ENCODE results near the gene RAPGEFL1.
"Not testable (repeated sequence)": the region's sequence is repeated elsewhere in the genome, so short reads cannot be mapped to it uniquely, and the experiment has no call there.

Gene RAPGEFL1

DNA sequence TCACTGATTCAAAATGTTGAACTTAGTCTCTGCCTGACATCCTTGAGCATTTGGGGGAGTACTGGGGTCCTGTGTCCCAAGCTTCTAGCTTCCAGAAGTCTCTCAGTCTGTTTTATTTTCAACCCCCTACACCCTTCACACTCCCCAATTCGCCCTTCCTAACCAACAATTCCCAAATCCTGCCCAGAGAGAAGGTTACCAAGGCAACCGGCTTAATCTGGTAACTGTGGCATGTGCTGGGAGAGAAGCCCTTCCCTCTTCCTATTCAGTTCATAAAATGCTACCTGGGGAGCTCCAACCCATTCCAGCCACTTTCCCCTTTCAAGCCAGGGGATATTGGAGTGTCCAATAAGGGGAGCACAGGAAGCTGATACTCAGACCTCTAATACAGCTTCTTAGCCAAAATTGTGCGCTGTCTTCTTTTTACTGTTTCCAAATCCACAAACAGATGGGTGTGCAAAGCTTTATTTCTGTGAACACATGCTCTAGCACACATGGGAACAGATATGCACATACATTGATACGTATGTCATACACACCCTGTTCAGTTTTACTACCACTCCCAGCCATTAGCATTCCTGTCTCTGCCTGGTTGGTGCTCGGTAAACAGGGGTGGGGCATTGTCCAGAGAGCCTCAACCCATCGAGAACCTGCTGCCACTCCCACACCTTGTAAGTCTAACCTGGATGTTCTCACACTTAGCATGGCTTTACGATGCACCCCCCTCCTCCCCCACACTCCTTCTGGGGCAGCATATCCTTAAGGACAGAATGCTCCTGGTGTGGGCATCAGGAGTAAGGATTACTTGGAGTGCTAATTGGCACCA is 1.1 kb upstream of the RAPGEFL1 start:
- DNase-seq, result no peak

DNA sequence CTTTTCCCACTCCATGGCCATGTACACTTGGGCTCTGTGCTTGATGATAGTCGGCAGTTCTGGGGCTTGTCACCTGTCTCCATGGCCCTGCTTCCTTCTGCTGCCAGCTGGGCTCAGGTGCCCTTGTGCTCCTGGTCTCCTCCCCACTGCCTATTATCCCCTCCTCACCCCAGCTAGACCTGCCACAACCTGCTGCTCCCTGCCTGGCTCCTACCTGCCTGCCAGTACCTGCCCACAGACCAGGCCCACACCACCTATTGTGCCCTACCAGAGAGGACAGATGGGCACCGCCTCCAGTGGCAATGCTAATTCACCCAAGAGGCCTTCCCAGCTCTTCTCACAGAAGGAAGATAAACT is 538 bp upstream of the RAPGEFL1 start:
- no peak for DNase-seq

DNA sequence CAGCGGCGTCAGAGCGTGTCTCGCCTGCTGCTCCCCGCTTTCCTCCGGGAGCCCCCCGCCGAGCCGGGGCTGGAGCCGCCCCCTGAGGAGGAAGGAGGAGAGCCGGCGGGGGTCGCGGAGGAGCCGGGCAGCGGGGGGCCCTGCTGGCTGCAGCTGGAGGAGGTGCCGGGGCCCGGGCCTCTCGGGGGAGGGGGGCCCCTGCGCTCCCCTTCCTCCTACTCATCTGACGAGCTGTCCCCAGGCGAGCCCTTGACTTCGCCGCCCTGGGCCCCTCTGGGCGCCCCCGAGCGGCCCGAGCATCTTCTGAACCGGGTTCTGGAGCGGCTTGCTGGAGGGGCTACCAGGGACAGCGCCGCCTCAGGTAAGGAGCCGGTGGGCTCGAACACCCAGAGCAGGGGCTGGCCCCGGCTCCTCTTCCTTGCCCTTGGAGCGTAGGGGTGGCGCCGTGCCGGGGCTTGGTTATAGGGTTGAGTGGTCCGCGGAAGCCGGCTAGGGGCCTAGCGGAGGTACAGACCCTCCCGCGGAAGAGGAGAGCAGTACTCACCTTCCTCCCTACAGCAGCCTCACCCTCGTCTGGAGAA is 841 bp downstream of the RAPGEFL1 start:
- no peak for DNase-seq

DNA sequence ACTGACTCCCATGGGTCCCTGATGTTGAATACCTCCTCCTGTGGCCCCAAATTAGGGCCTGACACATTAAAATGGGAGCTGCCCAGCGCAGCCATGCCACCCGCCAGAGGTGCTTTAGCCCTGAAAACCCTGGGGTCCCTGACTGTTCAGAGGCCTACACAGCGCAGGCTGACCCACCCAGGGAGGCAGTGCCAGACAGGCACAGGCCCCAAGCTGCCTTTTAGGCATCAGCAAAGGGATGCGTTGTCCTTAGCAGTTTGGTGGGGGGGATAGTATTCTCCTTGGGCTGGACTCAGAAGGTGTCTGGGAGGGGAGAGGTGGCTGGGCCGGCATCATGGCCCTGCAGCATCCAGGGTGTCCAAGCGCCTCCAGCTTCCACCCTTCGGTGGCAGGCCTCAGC is 1.4 kb downstream of the RAPGEFL1 start:
- no peak for DNase-seq

DNA sequence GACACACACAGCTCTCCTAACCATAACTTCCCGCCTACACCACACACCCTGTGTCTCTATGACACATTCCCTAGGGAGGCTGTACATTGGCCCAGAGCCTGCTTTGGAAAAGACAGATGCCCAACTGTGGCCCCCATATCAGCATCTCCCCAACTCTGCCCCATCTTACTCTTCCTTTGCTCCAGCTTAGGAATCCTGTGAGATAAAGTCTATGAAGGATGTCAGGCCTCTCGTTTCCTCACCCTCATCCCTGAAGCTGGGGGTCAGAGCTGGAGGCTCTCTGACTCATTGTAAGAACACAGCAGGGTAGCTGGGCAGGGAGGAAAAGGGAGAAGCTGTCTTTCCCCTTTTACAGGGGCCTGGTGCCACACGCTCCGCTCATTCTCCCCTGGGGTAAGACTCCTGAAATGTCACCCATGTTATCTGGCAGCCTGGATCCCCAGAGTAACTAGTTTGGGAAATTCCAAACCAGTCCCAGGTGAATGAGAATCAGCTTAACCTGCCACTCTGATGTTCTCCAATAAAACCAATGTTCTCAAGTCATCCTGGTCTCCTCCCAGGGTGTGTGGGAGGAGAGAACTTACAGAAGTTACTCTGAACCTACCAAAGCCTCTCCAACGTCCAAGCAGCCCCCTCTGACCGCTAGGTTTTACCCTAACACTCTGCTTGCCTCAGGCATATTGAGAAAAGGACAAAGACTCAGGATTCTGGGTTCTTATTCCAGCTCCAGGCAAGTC is 2.8 kb downstream of the RAPGEFL1 start:
- no peak for DNase-seq

DNA sequence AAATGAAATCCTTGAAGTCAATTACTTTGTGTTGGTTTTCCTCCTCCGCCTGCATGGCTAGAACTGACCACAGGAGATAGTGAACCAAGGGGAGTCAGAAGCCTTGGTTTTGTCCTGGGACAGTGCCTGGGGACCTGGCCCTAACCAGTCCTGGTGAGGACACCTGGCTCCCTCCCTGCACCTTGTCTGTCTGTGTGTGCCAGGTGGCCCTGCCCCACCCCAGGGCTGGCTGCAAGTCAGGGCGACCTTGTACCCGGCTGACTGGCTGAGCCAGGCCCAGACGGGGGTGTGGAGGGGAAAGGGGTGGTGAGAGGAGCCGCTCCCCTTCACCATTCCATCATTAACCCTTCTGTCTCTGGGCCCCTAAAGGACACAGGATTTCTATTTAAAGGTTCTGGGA is 3.4 kb downstream of the RAPGEFL1 start:
- no peak for DNase-seq

DNA sequence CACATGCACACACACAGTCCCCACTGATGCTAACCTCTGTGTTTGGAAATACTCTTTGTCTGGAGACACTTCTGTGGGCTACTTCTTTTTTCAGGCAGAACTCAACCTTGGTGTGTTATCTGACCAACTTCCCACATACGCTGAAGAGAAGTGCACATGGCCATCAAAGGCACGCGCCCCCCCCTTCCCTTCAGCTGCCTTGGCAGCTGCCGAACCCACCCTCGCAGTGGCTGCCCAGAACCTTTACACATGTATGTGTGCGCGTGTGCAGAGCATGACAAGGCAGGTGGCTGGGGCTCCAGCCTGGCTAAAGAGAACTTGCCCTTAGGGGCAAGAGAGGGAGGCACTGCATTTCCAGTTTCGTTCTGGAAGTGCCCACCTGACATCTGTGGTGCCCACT is 3.9 kb downstream of the RAPGEFL1 start:
- no peak for DNase-seq

DNA sequence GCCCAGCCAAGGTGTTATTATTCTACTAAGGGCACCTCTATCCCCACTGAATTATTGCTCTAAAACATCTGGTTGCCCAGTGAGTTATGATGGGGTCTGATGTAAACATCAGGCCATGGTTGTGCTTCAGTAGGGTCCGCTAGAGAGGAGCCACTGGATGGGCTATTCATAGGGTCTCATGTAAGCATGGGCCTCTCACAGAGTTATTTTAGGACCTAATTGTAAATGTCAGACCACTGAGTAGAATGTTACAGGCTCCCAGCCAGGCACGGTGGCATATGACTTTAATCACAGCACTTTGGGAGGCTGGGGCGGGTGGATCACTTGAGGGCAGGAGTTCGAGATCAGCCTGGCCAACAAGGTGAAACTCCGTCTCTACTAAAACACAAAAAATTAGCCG is 5.3 kb downstream of the RAPGEFL1 start:
- DNase-seq, result no peak

DNA sequence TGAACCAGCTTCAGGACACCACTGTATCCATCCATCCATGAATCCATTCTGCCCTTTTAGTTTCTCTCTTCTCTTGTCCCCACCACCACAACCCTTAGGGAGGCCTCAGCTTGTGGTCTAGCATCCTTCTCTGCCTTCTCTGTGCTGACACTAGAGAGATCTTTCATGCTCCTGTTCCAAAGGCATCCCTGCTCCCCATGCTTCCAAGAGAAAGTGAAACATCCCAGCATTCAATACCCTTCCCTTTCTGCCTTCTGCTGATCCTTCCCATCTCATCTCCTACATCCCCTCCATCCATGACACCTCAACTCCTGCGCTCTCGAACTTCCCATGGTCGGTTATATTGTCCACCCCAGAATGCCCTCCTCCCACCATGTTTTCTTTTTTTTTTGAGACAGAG is 10.0 kb downstream of the RAPGEFL1 start:
- no peak for DNase-seq

DNA sequence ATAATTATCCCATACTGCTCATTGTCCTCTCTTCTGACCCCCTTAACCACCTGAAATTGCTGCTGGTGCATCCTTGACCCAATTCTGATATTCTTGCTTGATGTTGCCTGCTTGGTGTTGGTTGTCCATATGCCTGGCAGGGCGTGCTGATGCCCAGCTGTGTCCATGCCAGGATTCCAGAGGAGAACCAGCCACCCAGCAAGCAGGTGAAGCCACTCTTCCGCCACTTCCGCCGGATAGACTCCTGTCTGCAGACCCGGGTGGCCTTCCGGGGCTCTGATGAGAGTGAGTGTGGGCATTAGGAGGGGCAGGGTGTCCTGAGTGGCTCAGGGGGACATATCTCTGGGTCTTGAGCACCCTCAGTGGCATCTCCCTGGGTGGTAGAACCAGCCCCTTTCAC is 11.4 kb downstream of the RAPGEFL1 start:
- DNase-seq, result no peak

DNA sequence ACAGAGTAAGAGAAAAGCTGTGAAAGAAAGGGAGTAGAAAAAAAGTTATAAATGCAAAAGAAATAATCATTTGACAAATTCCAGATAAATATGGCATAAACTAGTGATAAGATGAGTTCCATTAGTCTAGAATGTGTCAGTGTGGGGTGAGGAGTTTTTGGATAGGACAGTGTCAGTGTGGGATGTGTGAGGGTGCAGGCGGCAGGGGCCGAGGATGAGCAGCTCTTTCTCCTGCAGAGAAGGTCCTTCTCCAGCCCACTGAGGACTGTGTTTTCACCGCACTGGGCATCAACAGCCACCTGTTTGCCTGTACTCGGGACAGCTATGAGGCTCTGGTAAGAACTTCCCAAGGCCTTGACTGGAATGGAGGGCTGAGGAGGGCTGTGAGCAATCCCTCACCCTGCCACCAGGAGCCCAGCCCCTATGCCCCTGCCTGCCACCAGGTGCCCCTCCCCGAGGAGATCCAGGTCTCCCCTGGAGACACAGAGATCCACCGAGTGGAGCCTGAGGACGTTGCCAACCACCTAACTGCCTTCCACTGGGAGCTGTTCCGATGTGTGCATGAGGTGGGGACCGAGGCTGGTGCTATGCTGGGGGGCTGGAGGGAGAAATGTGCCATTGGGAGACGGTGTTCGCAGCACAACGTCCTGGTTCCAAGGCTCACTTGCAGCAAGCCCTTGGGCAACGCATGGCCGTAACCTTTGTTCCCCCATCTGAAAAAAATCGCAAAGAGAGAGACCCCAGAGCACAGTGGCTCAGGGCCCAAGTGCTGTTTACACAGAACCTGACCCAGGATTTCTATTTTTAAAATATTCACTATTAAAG is 13.1 kb downstream of the RAPGEFL1 start:
- DNase-seq, result peak; percentile 22

DNA sequence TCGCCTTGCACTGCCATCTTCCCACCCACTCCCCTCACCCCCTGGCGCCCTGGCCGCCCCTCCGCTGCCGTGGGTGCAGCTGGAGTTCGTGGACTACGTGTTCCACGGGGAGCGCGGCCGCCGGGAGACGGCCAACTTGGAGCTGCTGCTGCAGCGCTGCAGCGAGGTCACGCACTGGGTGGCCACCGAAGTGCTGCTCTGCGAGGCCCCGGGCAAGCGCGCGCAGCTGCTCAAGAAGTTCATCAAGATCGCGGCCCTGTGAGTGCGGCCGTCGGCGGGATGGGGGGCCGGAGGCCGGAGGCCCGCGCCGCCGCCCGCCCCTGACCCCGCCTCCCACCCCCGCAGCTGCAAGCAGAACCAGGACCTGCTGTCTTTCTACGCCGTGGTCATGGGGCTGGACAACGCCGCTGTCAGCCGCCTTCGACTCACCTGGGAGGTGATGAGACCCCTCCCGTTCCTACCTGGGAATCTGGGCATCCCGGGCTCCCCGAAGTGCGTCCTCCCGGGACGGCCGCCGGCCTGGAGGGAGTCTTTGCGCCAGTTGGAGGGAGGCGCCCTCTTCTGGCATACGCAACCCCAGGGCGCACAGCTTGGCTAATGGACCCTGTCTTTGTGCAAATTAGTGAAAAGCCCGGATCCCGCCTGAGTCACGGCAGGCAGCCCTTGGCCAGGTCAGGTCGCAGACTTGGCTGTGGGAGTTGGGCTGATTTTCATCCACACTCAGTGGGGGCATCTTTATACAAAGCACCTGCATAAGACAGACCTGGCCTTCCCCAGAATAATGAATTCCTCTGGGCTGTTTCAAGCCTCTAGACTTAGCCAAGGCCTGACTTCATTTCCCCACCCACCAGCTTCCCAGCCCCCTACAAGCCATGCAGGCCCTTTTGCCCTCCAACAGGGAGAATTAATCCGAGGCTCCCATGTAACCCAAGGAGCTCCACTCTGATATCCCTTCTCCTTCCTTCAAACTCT is 14.3 kb downstream of the RAPGEFL1 start:
- DNase-seq, result peak; percentile 50

DNA sequence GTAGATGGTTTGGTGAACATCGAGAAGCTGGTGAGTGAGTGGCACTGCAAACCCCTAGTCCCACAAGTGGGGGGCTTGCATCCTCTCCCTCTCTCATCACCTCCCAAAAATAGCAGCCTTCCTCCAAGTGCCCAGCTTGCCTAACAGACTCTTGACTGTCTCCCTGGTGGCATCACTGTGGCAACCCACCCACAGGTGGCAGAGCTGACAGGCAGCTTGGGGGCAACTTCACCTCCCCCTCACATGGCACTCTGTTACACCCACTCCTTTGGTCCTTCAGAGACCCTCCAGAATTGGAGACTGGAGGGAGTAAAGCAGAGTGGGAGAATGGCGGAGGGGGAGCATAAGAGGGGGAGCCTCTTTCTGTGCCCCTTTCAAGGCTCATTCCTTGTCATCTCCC is 15.7 kb downstream of the RAPGEFL1 start:
- DNase-seq, result no peak

DNA sequence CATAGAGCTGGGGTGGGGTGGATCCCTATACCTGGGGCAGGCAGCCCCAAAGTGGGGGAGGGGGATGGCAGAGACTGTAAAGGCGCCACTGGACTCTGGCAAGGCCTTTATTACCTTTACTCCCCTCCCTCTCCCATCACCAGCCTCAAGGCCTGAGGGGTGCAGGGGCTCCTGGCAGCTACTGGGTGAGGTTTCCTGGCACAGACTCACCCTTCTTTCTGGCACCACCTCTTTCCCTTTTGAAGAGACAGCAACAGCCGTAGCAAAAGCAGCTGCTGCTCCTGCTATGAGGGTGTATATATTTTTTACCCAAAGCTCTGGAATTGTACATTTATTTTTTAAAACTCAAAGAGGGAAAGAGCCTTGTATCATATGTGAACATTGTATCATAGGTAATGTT is 17.6 kb downstream of the RAPGEFL1 start:
- DNase-seq, result no peak

DNA sequence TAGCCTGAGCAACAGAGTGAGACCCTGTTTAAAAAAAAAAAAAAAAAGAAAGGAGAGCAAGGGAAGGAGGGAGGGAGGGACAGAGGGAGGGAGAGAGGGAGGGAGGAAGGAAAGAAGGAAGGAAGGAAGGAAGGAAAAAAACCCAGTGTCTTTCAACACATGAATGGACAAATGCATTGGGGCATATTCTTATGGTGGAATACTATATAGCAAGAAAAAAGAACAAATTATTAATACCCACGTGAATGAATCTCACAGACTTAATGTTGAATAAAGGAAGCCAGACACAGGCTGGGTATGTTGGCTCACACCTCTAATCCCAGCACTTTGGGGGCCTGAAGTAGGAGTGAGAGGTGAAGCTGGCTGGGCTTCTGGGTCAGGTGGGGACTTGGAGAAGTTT is 20.3 kb downstream of the RAPGEFL1 start:
- no peak for DNase-seq

DNA sequence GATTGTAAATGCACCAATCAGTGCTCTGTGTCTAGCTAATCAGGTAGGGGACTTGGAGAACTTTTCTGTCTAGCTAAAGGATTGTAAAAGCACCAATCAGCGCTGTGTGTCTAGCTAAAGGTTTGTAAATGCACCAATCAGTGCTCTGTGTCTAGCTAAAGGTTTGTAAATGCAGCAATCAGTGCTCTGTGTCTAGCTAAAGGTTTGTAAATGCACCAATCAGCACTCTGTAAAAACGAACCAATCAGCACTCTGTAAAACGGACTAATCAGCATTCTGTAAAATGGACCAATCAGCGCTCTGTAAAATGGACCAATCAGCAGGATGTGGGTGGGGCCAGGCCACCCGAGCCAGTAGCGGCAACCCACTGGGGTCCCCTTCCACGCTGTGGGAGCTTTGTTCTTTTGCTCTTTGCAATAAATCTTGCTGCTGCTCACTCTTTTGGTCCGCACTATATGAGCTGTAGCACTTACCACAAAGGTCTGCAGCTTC is 20.7 kb downstream of the RAPGEFL1 start:
- DNase-seq, result not testable (repeated sequence)

DNA sequence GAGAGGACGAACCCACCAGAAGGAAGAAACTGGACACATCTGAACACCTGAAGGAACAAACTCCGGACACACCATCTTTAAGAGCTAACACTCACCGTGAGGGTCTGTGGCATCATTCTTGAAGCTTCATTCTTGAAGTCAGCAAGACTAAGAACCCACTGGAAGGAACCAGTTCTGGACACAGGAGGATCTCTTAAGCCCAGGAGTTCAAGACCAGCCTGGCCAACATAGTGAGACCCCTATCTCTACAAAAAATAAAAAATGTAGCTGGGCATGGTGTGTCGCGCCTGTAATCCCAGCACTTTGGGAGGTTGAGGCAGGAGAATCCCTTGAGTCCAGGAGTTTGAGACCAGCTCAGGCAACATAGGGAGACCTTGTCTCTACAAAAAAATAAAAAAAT is 21.3 kb downstream of the RAPGEFL1 start:
- DNase-seq, result no peak

DNA sequence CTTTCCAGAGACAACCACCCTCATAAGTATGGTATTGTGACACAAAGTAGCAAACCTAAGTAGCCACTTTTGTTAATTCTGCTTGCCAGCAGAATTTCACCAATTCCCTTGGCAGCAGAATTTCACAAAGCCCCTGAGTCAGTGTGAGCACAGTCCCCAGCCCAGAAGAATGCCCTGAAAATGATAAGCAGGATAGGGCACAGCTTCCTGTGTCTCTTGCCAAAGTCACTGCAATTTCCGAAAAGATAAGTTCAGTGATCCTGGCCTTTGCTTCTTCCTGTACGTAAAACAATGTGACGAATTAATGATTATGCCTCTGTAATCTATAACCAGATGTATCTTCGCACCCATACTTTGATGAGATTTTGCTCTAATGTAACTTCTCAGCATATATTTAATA is 25.9 kb downstream of the RAPGEFL1 start:
- no peak for DNase-seq

DNA sequence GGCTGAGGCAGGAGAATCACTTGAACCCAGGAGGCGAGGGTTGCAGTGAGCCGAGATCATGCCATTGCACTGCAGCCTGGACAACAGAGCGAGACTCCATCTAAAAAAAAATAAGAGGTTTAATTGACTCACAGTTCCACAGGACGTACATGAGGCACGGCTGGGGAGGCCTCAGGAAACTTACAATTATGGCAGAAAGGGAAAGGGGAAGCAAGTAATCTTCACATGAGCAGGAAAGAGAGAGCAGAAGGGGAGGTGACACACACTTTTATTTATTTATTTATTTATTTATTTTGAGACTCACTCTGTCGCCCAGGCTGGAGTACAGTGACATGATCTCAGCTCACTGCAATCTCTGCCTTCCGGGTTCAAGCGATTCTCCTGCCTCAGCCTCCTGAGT is 28.9 kb downstream of the RAPGEFL1 start:
- DNase-seq, result not testable (repeated sequence)

DNA sequence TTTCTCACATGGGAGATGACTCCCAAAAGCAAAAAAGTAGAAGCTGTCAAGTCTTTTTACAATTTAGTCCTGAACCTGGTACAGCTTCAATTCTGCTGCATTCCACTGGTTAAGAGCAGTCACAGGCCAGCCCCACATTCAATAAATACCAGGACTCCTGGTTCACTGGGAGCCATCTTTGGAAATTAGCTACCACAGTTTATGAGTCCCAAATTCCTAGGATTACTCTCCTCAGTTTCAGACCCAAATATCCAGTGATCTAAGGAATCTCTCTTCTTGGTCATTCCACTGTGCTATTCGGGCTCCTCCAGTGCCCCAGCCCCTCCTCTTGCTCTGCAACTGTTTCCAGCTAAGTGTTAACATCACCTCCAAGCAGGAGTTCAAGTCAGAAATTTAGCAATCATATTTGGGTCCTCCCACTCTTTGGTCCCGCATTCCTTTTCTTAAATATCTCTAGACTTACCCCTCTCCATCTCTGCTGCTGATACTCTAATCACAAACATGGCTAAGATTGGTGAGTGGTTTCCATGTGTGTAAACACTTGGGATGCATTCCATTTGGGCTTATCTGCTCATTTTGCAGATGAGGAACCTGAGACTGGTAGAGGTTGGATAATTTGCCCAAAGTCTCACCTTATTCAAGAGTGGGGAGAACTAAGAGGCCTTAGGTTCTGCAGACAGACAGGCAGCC is 32.3 kb downstream of the RAPGEFL1 start:
- DNase-seq, result no peak

DNA sequence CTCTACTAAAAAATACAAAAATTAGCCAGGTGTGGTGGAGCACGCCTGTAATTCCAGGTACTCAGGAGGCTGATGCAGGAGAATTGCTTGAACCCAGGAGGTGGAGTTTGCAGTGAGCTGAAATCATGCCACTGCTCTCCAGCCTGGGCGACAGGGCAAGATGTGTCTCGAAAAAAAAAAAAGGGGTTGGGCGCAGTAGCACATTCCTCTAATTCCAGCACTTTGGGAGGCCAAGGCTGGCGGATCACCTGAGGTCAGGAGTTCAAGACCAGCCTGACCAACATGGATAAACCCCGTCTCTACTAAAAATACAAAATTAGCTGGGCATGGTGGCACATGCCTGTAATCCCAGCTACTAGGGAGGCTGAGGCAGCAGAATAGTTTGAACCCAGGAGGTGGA is 36.6 kb downstream of the RAPGEFL1 start:
- not testable (repeated sequence) for DNase-seq
